ENCODE results near the gene CCDC93. TPM values are rescaled to one million over a fixed set of nuclear protein-coding genes. Genes with fewer than 3 reads are reported as not detected.

Gene CCDC93
- total and polyA plus RNA-seq, 10 of the 15 experiments (the other 5 are each of a cell fraction or from before 2014, with no cell fraction given), result 3.6 to 27.2 (median 13.5) TPM

GRCh38 chr2:117989854-117990438 is 23.9 kb downstream of the CCDC93 start:
- H3K27ac ChIP-seq (ENCODE audit: control insufficient read depth, insufficient read depth), result no peak overlapping the region
- no peak overlapping the region for H3K4me3 ChIP-seq
- 100% methylated on average over 1 of the region's 1 CpG for WGBS (ENCODE audit: insufficient coverage, insufficient replicate concordance, low lambda C conversion rate, missing lambda C conversion rate)
- no peak for DNase-seq (ENCODE audit: low read depth, low spot score)
- H3K4me1 ChIP-seq (ENCODE audit: control insufficient read depth, insufficient read depth, low read length), result no peaks in the 10 kb centered on the region
- no peaks in the 10 kb centered on the region for H4K20me1 ChIP-seq (ENCODE audit: control insufficient read depth, insufficient read depth)
- CTCF ChIA-PET, result interaction anchor here (0.9 to 9.9 kb wide), 7 partner anchors 8 to 518 kb away, joined by 3 to 92 read pairs (median 3); partner anchors contain the start of gene DDX18
- POLR2A ChIA-PET, result no interaction called here
- no TSS peak for BruUV-seq (replicated peaks)
- no peak for ATAC-seq
- no peak for FAIRE-seq
- no peak overlapping the region for H2AFZ ChIP-seq (ENCODE audit: control insufficient read depth, low read depth, low read length)
- intact Hi-C loops (cut with micrococcal nuclease; ENCODE audit: unreplicated experiment), result no loop called here
- no peak overlapping the region for H3K4me2 ChIP-seq (ENCODE audit: control insufficient read depth, insufficient read depth)
- H3K27me3 ChIP-seq (replicated peaks in 1 of 2; ENCODE audit: control insufficient read depth in 2 of 2, insufficient read depth in 2 of 2, low read length in 1 of 2), result no peaks in the 10 kb centered on the region
- H3K79me2 ChIP-seq (ENCODE audit: control insufficient read depth, insufficient read depth, low read length), result no peaks in the 10 kb centered on the region
- in situ Hi-C loops (cut with MboI), result no loop called here
- TF ChIP-seq GATAD2B (conservative IDR thresholded peaks at IDR 0.05; ENCODE audit: low read depth), result no peak
- TF ChIP-seq BHLHE40 (IDR thresholded peaks at IDR 0.05; ENCODE audit: borderline replicate concordance in 1 of 2, low read depth in 2 of 2, low read length in 1 of 2), result no peak
- TF ChIP-seq CHD2 (IDR thresholded peaks at IDR 0.05; ENCODE audit: borderline replicate concordance, low read depth, low read length), result no peak
- TF ChIP-seq SMAD5 (IDR thresholded peaks at IDR 0.05; ENCODE audit: low read depth), result no peak
- no peak for TF ChIP-seq CEBPB (IDR thresholded peaks at IDR 0.05; ENCODE audit: borderline replicate concordance in 1 of 2, low read depth in 2 of 2, low read length in 2 of 2)
- peaks cover 2 to 15% of the 10 kb centered on the region in 2 experiments for H3K36me3 ChIP-seq (ENCODE audit: control insufficient read depth in 2 of 2, insufficient read depth in 2 of 2, low read length in 1 of 2)
- H3K9ac ChIP-seq (ENCODE audit: control insufficient read depth, insufficient read depth, low read length), result no peak overlapping the region
- SMC1A ChIA-PET (ENCODE audit: uncharacterized antibody, unreplicated experiment), result interaction anchor here (0.8 to 3.6 kb wide), 3 partner anchors 9 to 30 kb away, joined by 3 to 21 read pairs (median 3); no protein-coding TSS in a partner anchor
- H3K9me3 ChIP-seq (replicated peaks; ENCODE audit: control insufficient read depth, insufficient read depth, low read length), result no peaks in the 10 kb centered on the region
- RAD21 ChIA-PET (ENCODE audit: unreplicated experiment), result interaction anchor here (1.8 kb wide), 1 partner anchor 13 kb away, joined by 5 read pairs; no protein-coding TSS in a partner anchor

- no peak for FAIRE-seq
- Histone ChIP-seq H3K79me2 (ENCODE audit: control insufficient read depth, insufficient read depth, low read length) (no peaks in the 10 kb centered on the region), H3K9ac (ENCODE audit: control insufficient read depth, insufficient read depth, low read length) (no peak overlapping the region), H4K20me1 (ENCODE audit: control insufficient read depth, insufficient read depth) (no peaks in the 10 kb centered on the region), H3K9me3 (replicated peaks; ENCODE audit: control insufficient read depth, insufficient read depth, low read length) (no peaks in the 10 kb centered on the region), H3K27ac (ENCODE audit: control insufficient read depth, insufficient read depth) (no peak overlapping the region), H3K4me2 (ENCODE audit: control insufficient read depth, insufficient read depth) (no peak overlapping the region), H3K27me3 (replicated peaks in 1 of 2; ENCODE audit: control insufficient read depth in 2 of 2, insufficient read depth in 2 of 2, low read length in 1 of 2) (no peaks in the 10 kb centered on the region), H3K36me3 (ENCODE audit: control insufficient read depth in 2 of 2, insufficient read depth in 2 of 2, low read length in 1 of 2) (peaks cover 0 to 17% of the 10 kb centered on the region in 2 experiments), H3K4me3 (no peak overlapping the region), H3K4me1 (ENCODE audit: control insufficient read depth, insufficient read depth, low read length) (no peaks in the 10 kb centered on the region), H2AFZ (ENCODE audit: control insufficient read depth, low read depth, low read length) (no peak overlapping the region)
- ChIA-PET SMC1A (ENCODE audit: uncharacterized antibody, unreplicated experiment) (interaction anchor here (0.8 kb wide), 1 partner anchor 16 kb away, joined by 3 read pairs; no protein-coding TSS in a partner anchor), POLR2A (no interaction called here), CTCF (interaction anchor here (0.8 to 9.9 kb wide), 5 partner anchors 10 to 59 kb away, joined by 3 to 92 read pairs (median 4); no protein-coding TSS in a partner anchor), RAD21 (ENCODE audit: unreplicated experiment) (no interaction called here)
- 100% methylated on average over 2 of the region's 2 CpGs for WGBS (ENCODE audit: insufficient coverage, insufficient replicate concordance, low lambda C conversion rate, missing lambda C conversion rate)
- intact Hi-C loops (cut with micrococcal nuclease; ENCODE audit: unreplicated experiment), result no loop called here
- no peak for DNase-seq (ENCODE audit: low read depth, low spot score)
- BruUV-seq (replicated peaks), result no TSS peak
- TF ChIP-seq MTA3 (IDR thresholded peaks at IDR 0.05; ENCODE audit: borderline replicate concordance, low read length) (no peak), EP300 (IDR thresholded peaks at IDR 0.05; ENCODE audit: borderline replicate concordance in 1 of 2, control insufficient read depth in 1 of 2, low read depth in 2 of 2, low read length in 2 of 2) (no peak), NR2C1 (IDR thresholded peaks at IDR 0.05) (no peak), BMI1 (IDR thresholded peaks at IDR 0.05; ENCODE audit: borderline replicate concordance) (no peak), FOS (IDR thresholded peaks at IDR 0.05; ENCODE audit: borderline replicate concordance, extremely low read depth, insufficient read length) (no peak), MYC (IDR thresholded peaks at IDR 0.05; ENCODE audit: insufficient read depth, insufficient read length, insufficient replicate concordance, low read length, severe bottlenecking) (no peak), ZBTB33 (IDR thresholded peaks at IDR 0.05) (no peak), RAD51 (IDR thresholded peaks at IDR 0.05) (no peak), TARDBP (IDR thresholded peaks at IDR 0.05; ENCODE audit: borderline replicate concordance) (no peak)
- ATAC-seq, result no peak
- in situ Hi-C loops (cut with MboI), result no loop called here
Measured at GRCh38 chr2:117987121-117987520, 26.7 kb downstream of the CCDC93 start.

Measured in GM12878 (cell line).